ENCODE results near the gene WDFY2. TPM values are rescaled to one million over a fixed set of nuclear protein-coding genes. Genes with fewer than 3 reads are reported as not detected.
"Not testable (repeated sequence)": the region's sequence is repeated elsewhere in the genome, so short reads cannot be mapped to it uniquely, and the experiment has no call there.

The WDFY2 gene
- total and polyA plus RNA-seq, 9 donors = 5.4 to 17.9 (median 12.6) TPM

GRCh38 chr13:51637852-51638215, 53.6 kb downstream of the WDFY2 start:
- no peak for TF ChIP-seq CTCF (IDR thresholded peaks at IDR 0.05)
- no peak for TF ChIP-seq POLR2A (IDR thresholded peaks at IDR 0.05)
- no peak for TF ChIP-seq EP300 (IDR thresholded peaks at IDR 0.05)
- H3K4me1 ChIP-seq (ENCODE audit: insufficient read depth) = peaks cover 10% of the 10 kb centered on the region
- no peaks in the 10 kb centered on the region for H3K36me3 ChIP-seq
- no peaks in the 10 kb centered on the region for H3K27me3 ChIP-seq
- H3K27ac ChIP-seq = no peak overlapping the region
- DNase-seq = no peak
- no peak overlapping the region for H3K4me3 ChIP-seq
- no peaks in the 10 kb centered on the region for H3K9me3 ChIP-seq
- intact Hi-C loops (cut with DNase I) = no loop called here
- 62 to 73% (median 66%) methylated on average over 4 of the region's 4 CpGs for WGBS, 3 donors

- peaks cover 10% of the 10 kb centered on the region for H3K4me1 ChIP-seq (ENCODE audit: insufficient read depth)
- H3K9me3 ChIP-seq = no peaks in the 10 kb centered on the region
- H3K27ac ChIP-seq = no peak overlapping the region
- no peak for DNase-seq
- intact Hi-C loops (cut with DNase I) = no loop called here
- no peaks in the 10 kb centered on the region for H3K27me3 ChIP-seq
- WGBS, 3 donors = 44 to 59% (median 52%) methylated on average over 7 of the region's 7 CpGs
- no peak overlapping the region for H3K4me3 ChIP-seq
- H3K36me3 ChIP-seq = no peaks in the 10 kb centered on the region
- TF ChIP-seq CTCF (IDR thresholded peaks at IDR 0.05) (no peak), EP300 (IDR thresholded peaks at IDR 0.05) (no peak), POLR2A (IDR thresholded peaks at IDR 0.05) (no peak)
These were observed 54.1 kb downstream of the WDFY2 start for GRCh38 chr13:51638216-51638871.

GRCh38 chr13:51639171-51639570, 54.9 kb downstream of the WDFY2 start:
- no peak for DNase-seq
- no peaks in the 10 kb centered on the region for H3K9me3 ChIP-seq
- H3K4me1 ChIP-seq (ENCODE audit: insufficient read depth) = peaks cover 11% of the 10 kb centered on the region
- WGBS, 3 donors = 27 to 39% (median 32%) methylated on average over 1 of the region's 1 CpG
- H3K27ac ChIP-seq = no peak overlapping the region
- H3K27me3 ChIP-seq = no peaks in the 10 kb centered on the region
- no peak overlapping the region for H3K4me3 ChIP-seq
- no peak for TF ChIP-seq POLR2A (IDR thresholded peaks at IDR 0.05)
- no peak for TF ChIP-seq CTCF (IDR thresholded peaks at IDR 0.05)
- no peak for TF ChIP-seq EP300 (IDR thresholded peaks at IDR 0.05)
- H3K36me3 ChIP-seq = no peaks in the 10 kb centered on the region
- intact Hi-C loops (cut with DNase I) = no loop called here

GRCh38 chr13:51640696-51641095, 56.4 kb downstream of the WDFY2 start:
- H3K9me3 ChIP-seq; H3K27ac ChIP-seq; DNase-seq; H3K4me3 ChIP-seq; H3K27me3 ChIP-seq; H3K36me3 ChIP-seq; intact Hi-C loops (cut with DNase I): not testable (repeated sequence)
- H3K4me1 ChIP-seq (ENCODE audit: insufficient read depth) = peaks cover 16% of the 10 kb centered on the region
- WGBS, 3 donors = 94 to 99% (median 97%) methylated on average over 5 of the region's 5 CpGs

- H3K27ac ChIP-seq = no peak overlapping the region
- no peaks in the 10 kb centered on the region for H3K27me3 ChIP-seq
- no peak for TF ChIP-seq POLR2A (IDR thresholded peaks at IDR 0.05)
- TF ChIP-seq CTCF (IDR thresholded peaks at IDR 0.05) = no peak
- no peak for TF ChIP-seq EP300 (IDR thresholded peaks at IDR 0.05)
- no peak overlapping the region for H3K4me3 ChIP-seq
- 63 to 75% (median 68%) methylated on average over 3 of the region's 3 CpGs for WGBS, 3 donors
- intact Hi-C loops (cut with DNase I) = no loop called here
- no peaks in the 10 kb centered on the region for H3K36me3 ChIP-seq
- no peak for DNase-seq
- H3K4me1 ChIP-seq (ENCODE audit: insufficient read depth) = peaks cover 13% of the 10 kb centered on the region
- H3K9me3 ChIP-seq = no peaks in the 10 kb centered on the region
These were observed 59.0 kb downstream of the WDFY2 start for GRCh38 chr13:51643105-51643881.
